Measurements from ENCODE around the gene HLA-G.
"Not testable (repeated sequence)": the region's sequence is repeated elsewhere in the genome, so short reads cannot be mapped to it uniquely, and the experiment has no call there.

The HLA-G gene

DNA sequence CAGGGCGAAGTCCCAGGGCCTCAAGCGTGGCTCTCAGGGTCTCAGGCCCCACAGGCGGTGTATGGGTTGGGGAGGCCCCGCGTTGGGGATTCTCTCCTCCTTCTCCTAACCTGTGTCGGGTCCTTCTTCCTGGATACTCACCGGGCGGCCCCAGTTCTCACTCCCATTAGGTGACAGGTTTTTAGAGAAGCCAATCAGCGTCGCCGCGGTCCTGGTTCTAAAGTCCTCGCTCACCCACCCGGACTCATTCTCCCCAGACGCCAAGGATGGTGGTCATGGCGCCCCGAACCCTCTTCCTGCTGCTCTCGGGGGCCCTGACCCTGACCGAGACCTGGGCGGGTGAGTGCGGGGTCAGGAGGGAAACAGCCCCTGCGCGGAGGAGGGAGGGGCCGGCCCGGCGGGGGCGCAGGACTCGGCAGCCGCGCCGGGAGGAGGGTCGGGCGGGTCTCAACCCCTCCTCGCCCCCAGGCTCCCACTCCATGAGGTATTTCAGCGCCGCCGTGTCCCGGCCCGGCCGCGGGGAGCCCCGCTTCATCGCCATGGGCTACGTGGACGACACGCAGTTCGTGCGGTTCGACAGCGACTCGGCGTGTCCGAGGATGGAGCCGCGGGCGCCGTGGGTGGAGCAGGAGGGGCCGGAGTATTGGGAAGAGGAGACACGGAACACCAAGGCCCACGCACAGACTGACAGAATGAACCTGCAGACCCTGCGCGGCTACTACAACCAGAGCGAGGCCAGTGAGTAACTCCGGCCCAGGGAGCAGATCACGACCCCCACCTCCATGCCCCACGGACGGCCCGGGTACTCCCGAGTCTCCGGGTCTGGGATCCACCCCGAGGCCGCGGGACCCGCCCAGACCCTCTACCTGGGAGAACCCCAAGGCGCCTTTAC is at the start of gene HLA-G:
Gene HLA-G (plus strand): TSS at position 247 of the 892 bp plus-strand sequence. CDS start 20 bp downstream, at position 267.
- no peak for DNase-seq

DNA sequence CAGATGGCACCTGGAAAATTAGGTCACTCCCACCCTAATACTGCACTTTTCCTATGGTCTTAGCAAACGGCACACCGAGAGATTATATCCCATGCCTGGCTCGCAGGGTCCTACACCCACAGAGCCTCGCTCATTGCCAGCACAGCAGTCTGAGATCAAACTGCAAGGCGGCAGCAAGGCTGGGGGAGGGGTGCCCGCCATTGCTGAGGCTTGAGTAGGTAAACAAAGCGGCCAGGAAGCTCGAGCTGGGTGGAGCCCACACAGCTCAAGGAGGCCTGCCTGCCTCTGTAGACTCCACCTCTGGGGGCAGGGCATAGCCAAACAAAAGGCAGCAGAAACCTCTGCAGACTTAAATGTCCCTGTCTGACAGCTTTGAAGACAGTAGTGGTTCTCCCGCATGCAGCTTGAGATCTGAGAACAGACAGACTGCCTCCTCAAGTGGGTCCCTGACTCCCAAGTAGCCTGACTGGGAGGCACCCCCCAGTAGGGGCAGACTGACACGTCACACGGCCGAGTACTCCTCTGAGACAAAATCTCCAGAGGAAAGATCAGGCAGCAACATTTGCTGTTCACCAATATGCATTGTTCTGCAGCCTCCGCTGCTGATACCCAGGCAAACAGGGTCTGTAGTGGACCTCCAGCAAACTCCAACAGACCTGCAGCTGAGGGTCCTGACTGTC is 47.5 kb upstream of the HLA-G start:
- not testable (repeated sequence) for DNase-seq

DNA sequence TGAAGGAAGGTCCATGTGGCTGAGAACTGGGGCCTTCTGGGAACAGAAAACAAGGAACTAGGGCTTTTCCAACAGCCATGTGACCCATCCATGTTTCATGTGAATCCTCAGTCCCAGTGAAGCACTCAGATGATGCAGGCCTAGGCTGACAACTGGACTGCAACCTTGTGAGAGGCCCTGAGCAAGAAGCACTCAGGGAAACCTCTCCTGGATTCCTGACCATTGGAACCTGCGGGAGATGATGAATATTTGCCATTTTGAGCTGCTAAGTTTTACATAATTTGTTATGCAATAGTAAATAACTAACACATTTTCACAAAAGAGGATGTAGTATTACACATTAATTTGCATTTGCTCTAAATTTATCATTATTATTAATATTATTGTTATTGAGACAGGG is 38.4 kb upstream of the HLA-G start:
- no peak for DNase-seq

DNA sequence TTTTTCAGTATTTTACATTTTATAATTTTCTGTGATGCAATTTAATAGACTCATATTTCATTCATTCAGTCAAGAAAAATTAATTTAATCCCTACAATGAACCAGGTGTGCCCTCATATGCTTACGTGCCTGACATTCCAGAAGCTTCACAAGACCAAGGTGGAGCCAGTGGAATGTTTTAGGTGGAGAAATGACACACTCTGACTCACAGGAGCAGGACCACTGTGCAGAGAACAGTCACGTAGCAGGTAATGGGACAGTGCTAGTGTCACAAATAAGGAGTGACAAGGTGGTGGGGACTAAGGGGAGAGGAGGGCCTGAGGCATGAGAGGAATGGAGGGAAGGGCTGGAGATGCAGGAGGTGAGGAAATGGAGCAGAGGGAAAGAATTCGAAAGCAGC is 37.0 kb upstream of the HLA-G start:
- DNase-seq: no peak

DNA sequence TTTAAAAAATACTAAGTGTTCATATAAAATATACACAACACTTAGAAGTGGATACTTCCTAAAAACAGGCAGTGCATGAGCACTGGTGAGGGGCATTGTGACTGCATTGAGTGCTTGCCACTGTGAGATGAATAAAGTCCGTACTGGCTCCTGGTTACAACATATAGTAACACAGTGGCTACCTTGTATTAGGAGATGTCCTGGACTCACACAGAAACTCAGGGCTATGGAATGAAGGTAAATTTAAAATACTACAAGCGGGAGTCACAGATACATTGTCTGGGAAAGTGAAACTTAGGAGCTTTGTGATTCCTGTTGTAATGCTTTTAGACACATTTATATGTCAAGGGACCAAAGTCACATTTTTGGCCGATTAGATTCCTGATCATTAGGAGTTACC is 36.5 kb upstream of the HLA-G start:
- DNase-seq: no peak

DNA sequence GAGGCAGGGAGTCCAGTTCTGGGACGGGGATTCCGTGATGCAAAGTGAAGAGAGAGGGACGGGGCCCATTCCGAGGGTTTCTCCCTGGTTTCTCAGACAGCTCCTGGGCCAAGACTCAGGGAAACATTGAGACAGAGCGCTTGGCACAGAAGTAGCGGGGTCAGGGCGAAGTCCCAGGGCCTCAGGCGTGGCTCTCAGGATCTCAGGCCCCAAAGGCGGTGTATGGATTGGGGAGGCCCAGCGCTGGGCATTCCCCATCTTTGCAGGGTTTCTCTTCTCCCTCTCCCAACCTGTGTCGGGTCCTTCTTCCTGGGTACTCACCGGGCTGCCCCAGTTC is 35.9 kb upstream of the HLA-G start:
- no peak for DNase-seq

DNA sequence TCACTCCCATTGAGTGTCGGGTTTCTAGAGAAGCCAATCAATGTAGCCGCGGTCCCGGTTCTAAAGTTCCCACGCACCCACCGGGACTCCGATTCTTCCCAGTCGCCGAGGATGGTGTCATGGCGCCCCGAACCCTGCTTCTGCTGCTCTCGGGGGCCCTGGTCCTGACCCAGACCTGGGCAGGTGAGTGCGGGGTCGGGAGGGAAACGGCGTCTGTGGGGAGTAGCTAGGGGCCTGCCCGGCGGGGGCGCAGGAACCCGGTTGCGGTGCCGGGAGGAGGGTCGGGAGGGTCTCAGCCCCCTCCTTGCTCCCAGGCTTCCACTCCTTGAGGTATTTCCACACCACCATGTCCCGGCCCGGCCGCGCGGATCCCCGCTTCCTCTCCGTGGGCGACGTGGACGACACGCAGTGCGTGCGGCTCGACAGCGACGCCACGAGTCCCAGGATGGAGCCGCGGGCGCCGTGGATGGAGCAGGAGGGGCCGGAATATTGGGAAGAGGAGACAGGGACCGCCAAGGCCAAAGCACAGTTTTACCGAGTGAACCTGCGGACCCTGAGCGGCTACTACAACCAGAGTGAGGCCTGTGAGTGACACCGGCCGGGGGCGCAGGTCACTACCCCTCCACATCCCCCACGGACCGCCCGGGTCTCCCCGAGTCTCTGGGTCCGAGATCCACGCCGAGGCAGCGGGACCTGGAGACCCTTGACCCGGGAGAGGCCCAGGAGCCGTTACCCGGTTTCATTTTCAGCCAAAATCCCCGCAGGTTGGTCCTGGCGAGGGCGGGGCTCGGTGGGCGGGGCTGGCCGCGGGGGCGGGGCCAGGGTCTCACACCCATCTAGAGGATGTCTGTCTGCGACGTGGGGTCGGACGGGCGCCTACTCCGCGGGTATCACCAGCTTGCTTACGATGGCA is 35.2 kb upstream of the HLA-G start:
- DNase-seq: no peak

DNA sequence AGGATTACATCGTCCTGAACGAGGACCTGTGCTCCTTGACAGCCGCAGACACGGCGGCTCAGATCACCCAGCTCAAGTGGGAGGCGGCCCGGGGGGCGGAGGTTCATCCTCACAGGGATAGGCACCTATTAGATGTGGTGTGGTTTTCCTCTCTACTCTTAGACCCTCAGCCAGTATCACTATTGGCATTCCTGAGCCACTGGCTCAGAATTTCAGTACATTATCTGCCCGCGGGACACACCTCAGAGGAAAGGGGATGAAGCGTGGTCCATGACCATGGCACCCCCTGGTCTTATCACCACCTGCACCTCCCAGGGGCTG is 34.6 kb upstream of the HLA-G start:
- DNase-seq: no peak

DNA sequence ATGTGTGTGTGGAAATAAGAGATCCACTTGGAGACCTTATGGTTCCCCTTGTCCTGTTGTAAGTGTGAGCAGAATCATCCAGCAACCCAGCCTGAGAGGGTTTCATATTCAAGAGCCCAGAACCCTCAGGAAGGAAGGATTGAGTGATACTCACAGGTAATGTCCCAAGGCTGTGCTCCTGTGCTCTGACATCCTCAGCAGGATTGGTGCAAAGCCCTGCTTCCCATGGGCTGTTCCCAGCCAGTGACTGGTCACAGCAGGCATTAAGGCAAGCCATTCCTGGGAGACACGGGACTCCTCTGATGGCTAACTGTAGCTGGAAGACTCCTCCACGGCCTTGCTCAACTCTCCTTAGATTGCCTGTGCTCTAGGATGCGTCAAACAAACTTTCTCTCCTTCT is 33.8 kb upstream of the HLA-G start:
- no peak for DNase-seq

DNA sequence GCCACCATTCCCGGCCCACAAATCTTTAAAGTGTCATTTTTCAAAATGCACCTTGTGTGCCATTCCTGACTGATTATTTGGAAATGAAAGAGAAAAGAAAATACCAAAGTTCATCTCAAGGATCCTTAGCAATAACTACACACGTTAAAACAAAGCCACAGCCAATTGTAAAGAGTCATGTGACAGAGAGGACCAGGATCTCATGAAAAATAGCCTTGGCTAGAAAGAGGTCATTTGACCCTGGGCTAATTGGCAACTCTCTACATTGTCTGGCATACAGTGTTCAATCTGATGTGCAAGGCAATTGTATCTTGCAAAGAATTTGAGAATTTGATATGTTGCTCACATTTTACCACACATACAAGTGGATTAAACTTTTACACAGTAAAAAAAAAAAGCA is 31.6 kb upstream of the HLA-G start:
- no peak for DNase-seq

DNA sequence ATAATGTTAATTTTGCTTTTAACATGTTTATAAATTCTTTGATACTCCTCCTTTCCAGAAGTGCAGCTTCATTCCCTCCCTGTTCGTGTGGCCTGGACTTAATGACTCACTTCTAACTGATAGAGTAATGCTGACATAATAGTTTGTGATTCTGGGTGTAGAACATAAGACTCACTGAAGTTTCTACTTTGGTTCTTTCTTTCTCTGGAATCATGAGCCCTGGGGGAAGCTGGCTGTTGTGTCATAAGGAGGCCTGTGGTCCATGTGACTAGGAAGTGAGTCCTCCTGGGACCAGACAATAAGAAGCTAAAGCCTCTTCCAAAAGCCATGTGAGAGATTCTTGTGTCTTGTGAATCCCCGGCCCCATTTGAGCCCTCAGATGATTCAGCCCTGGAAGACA is 30.5 kb upstream of the HLA-G start:
- no peak for DNase-seq

DNA sequence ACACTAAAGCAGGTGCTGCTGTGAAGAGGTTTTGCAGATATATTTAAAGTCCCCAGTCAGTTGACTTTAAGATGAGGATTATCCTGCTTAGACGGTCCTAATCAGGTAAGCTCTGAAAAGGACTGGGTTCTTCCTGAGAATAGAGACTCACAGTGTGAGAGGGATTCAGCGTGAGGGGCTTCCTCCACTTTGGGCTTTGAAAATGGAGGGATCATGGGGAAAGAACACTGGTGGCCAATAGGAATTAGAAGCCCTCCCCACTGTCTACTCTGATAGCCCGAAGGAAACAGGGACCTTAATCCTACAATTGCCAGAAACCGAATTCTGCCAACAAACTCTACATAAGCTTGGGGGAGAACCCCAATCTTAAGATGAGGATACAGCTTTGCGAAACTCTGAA is 29.7 kb upstream of the HLA-G start:
- DNase-seq: no peak

DNA sequence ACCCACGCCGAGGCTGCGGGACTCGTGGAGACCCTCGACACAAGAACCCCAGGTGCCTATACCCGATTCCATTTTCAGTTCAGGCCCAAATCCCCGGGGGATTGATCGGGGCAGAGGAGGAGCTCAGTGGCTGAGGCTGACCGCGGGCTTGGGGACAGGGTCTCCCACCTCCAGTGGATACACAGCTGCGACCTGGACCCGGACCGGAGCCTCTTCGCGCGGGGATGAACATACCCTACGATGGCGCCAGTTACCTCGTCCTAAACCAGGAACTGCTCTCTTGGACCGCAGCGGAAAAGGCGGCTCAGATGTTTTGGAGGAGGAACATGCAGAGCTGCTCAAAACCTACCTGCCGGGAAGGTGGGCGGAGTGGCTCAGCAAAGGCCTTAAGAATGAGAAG is 27.4 kb upstream of the HLA-G start:
- DNase-seq: no peak

DNA sequence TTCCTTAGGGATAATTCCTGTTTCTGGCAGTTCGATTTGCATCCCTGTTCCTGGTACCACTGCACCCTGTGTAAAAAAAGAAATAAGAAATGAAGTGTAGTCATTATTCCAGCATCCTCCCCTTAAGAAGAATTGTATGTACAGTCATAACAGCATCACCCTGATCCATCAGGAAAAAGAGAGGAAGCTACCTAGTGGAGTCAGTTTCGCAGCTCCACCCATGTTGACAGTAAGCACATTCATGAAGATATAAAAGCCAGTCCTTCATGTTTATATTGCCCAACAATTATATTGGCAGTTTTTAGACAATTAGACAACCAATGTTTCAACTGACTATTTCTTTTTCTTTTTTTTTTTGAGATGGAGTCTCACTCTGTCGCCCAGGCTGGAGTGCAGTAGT is 21.2 kb upstream of the HLA-G start:
- DNase-seq: no peak

DNA sequence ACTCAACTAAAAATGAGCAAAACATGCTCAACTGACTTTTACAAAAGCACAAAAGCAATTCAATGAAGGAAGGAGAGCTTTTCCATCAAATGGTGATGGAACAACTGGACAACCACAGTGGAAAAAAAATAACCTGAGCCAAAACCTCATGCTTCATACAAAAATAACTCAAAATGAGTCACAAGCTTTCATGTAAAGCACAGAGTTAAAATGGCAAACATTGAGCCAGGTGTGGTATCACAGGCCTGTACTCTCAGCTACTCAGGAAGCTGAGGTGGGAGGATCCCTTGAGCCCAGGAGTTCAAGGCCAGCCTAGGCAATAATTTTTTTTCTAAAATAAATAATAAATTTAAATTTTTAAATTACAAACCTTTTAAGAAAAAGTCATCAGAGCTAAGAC is 18.4 kb upstream of the HLA-G start:
- no peak for DNase-seq

DNA sequence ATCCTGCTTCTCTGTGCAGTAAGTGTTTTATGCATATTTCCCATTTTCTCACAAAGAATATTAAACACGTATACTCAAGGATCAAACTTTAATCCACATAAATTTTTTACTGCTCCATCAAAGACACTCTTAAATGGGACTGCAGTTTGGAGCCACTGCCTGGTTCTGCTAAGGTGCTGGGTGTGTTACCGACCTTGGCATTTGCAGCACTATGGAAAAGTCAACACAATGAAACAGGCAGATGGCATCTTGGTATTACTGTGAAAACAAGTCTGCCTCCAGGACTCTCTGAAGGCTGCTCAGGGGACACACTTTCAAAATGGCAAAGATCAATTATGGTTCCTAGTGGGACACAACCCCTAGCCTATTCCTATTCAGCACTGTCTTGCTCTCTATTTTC is 17.3 kb upstream of the HLA-G start:
- no peak for DNase-seq

DNA sequence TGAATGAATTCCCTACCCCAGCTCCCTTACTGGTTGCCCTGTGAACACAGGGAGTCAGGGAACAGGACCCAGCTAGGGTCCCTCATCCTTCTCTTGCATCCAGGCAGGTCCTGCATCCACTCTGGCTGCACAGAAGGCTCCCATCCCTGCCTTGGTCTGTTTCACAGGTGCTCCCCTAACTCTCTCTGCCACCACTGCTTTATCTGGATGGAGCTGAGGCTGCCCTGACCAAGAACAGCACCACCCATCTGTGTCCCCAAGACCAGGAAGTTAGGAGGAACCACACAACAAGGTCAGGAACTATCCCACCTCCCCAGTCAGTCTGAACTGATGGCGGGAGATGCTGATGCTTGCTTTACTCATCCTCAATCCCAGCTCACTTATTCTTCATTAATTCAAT is 16.2 kb upstream of the HLA-G start:
- no peak for DNase-seq

DNA sequence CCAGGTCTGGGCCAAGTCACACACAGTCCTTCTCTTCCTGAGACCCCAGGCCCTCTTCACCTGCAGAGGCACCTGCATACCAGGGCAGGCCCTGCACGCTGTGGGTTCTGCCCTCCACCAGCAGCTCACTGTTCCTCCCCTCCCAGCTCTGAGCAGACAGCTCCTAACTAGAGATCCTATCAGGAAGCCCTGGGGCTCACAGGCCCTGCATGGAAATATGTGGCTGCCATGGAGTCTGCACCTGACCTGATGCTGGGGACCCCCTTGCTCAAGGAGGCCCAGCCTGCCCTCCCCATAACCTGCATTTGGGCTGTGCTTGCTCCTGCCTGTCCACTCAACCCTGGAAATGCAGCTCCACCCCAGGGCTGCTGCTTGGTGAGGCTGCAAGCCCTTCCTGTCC is 14.6 kb upstream of the HLA-G start:
- DNase-seq: no peak

DNA sequence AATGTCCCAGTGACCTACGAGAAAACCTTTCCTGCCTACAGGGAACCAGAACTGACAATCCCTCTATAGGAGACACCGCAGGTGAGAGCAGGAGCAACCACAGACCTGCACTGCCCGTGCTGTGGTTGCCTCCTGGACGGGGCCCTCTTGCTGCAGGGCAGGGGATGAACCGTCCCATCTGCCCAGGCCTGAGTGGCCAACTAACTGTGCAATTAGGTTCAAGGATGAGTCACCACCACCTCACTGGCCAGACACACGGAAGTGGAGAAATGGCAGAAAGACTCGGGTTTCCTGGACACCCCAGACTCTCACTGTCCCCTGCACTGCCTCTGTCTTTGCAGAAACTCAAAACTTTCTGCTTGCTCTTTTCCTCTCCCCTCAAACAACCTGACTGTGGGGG is 13.8 kb upstream of the HLA-G start:
- no peak for DNase-seq

DNA sequence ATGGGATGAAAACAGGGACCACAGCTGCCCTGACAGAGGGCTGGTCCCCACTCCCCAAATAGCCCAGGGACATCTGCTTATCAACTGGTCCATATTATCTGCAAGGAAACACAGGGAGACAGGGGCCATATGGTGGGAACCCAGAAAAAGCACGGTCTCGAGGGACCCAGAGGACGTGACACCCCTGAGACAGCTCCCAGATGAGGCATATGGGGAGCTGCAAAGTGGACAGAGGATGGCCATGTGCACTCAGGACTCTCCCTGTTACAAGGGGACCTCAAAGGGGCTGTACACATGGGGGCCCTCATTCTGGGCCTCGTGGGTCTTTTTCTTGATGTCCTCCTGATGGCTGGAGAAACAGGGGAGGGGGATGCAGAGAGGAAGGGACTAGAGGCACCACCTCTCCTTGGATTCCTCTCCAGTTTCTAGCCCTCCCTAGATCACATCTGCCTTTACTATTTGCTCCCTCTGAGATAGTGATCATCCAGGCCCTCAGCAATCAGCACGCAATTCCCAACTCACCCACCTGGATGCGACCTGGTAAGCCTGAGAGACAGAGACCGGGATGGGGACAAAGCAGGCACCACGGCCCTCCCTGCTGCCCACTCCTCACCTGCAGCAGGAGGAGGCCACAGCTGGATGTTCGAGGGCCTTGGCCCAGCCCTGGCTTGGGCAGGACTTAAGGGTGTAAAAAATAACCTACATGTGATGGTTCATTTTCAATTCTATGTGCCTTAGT is 13.1 kb upstream of the HLA-G start:
- no peak for DNase-seq

DNA sequence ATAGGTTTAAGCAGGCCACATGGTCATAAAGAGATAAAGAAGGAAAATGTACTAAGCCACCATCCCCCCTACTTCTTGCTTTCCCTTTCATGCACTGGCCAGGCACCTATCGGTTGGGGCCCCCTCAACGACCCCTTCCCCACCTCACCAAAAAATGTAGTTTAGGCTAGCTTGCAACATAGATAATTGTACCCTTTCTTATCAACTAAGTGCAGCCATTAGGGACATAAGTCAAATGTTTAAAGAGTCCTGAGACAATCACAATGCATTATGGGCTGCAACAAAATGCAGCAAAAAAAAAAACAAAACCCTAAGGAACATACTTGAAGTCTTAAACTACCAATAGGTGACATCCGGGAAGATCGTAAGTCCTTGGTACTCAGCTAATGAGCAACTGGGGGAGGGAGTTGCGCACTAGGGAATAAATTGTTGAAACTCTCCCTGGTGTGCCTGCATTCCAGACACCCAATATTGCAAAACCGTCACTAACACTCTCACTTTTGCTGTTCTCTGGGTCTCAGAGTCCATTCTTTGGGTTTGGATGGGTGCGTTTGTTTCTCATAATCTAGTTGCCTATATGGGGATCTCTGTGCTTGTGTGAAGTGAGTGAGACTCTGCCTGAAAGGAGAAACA is 12.4 kb upstream of the HLA-G start:
- no peak for DNase-seq

DNA sequence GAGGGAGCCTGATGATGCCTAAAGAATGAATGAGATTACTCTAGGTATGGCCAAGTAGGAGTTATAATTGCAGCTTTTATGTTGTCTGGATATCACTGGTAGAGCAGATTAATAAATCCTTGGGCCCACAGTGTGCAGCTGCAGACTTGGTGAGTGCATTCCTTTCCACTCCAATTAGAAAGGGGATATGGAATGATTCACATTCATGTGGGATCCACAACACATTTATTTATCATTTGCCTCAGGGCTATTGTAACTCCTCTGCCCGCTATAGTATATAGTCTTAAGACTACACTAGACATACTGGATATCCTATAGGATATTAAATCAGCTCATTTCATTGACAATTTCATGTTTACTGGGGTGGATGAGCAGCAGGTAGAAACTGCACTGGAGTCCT is 11.6 kb upstream of the HLA-G start:
- no peak for DNase-seq

DNA sequence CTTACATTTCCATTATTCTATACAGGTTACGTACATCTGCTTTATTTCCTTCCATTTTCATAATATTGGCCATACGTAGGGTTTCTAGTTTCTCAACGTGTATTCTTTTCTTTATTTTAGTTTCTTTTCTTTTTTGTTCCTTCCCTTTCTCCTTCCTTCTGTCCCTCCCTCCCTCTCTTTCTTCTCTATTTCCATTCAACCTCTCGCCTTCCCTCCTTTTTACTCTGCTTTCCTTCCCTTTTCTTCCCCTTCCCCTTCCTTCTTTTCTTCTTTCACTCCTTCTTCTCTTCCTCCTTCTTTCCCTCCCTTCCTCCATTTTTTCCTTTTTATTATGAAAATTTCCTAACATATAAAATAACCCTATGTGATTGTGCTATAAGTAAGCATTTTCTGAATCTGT is 8.7 kb upstream of the HLA-G start:
- DNase-seq: no peak
